NOMO-1 treated with DMSO at 0.1 percent for 48 hours (cell line): ENCODE results near the gene IFNB1.

Source experiments
- DNase-seq: peaks from one replicate; lab custom pipeline; 2025; ENCODE audit not compliant: unreplicated experiment; lab: John Stamatoyannopoulos, UW

Gene IFNB1

GRCh38 chr9:21077781-21078180 is at the start of gene IFNB1:
Gene IFNB1 (minus strand): TSS chr9:21077942. CDS start chr9:21077869, 73 bp downstream.
- DNase-seq, result no peak

- DNase-seq, result no peak
These were observed 44.0 kb upstream of the IFNB1 start for GRCh38 chr9:21121595-21122251.

- DNase-seq, result no peak
These were observed 43.3 kb upstream of the IFNB1 start for GRCh38 chr9:21121079-21121478.

GRCh38 chr9:21119093-21119770 is 41.5 kb upstream of the IFNB1 start:
- no peak for DNase-seq

- no peak for DNase-seq
These were observed 36.6 kb upstream of the IFNB1 start for GRCh38 chr9:21114311-21114710.

GRCh38 chr9:21110708-21111576 is 33.2 kb upstream of the IFNB1 start:
- no peak for DNase-seq

GRCh38 chr9:21104787-21105186 is 27.0 kb upstream of the IFNB1 start:
- no peak for DNase-seq

- DNase-seq, result no peak
These were observed 24.6 kb upstream of the IFNB1 start for GRCh38 chr9:21102305-21102704.

GRCh38 chr9:21097817-21098216 is 20.1 kb upstream of the IFNB1 start:
- no peak for DNase-seq

GRCh38 chr9:21096901-21097255 is 19.1 kb upstream of the IFNB1 start:
- DNase-seq, result no peak

GRCh38 chr9:21096172-21096900 is 18.6 kb upstream of the IFNB1 start:
- DNase-seq, result no peak

- DNase-seq, result no peak
These were observed 17.8 kb upstream of the IFNB1 start for GRCh38 chr9:21095561-21095960.

- DNase-seq, result no peak
These were observed 8.8 kb upstream of the IFNB1 start for GRCh38 chr9:21086538-21086937.

GRCh38 chr9:21085005-21085404 is 7.3 kb upstream of the IFNB1 start:
- no peak for DNase-seq

- no peak for DNase-seq
These were observed 6.6 kb upstream of the IFNB1 start for GRCh38 chr9:21084242-21084850.

GRCh38 chr9:21082671-21083070 is 4.9 kb upstream of the IFNB1 start:
- no peak for DNase-seq

- no peak for DNase-seq
These were observed 4.3 kb upstream of the IFNB1 start for GRCh38 chr9:21081999-21082398.

GRCh38 chr9:21081451-21081850 is 3.7 kb upstream of the IFNB1 start:
- DNase-seq, result no peak

- DNase-seq, result no peak
These were observed 3.1 kb upstream of the IFNB1 start for GRCh38 chr9:21080793-21081192.

GRCh38 chr9:21078702-21079101 is 960 bp upstream of the IFNB1 start:
- no peak for DNase-seq

GRCh38 chr9:21075484-21075883 is 2.3 kb downstream of the IFNB1 start:
- no peak for DNase-seq
